Measurements from ENCODE around the gene TPBGL. TPM values are rescaled to one million over a fixed set of nuclear protein-coding genes. Genes with fewer than 3 reads are reported as not detected.

The TPBGL gene
- total RNA-seq, 1 donor from 2014 or later, result 0.20 TPM

DNA sequence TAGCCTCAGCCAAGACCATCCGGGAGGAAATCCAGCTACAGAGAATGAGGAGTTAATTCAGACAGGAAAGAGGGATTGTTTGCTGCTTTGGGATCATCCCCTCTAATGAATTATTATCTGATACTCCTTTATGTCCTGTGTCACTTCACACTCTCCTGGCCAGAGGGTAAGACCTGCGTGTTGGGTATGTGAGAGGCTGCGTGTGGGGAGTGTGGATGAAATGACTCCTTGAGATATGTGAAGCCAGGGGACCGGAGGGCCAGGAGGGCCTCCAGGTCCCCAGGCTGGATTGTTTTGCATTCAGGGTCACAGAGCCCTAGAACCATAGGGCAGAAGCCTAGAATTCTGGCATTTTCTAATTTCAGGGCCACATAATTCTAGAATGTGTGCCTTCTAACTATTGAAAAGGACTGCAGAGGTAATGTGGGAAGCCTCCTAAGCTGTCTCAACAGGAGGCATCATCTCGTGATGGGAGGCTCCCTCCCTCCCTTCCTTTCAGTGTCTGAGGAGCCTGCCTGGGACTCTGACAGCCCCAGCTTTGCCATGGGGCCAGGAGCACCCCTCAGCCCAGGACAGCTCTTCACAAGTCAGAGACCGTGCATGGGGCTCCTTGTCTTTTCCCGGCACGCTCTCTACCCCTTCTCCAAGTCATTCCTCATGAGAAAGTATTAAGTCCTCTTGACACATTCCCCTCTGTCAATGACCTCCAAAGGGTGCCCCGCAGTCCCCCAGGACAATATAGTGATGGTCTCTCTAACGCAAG is 3.7 kb downstream of the TPBGL start:
- H3K27me3 Mint-ChIP-seq (ENCODE audit: low read depth, unreplicated experiment), result peaks cover 60% of the 10 kb centered on the region
- no peak for TF ChIP-seq EZH2 (IDR thresholded peaks at IDR 0.05; ENCODE audit: insufficient read depth, low read length)
- TF ChIP-seq, protein P1, sequence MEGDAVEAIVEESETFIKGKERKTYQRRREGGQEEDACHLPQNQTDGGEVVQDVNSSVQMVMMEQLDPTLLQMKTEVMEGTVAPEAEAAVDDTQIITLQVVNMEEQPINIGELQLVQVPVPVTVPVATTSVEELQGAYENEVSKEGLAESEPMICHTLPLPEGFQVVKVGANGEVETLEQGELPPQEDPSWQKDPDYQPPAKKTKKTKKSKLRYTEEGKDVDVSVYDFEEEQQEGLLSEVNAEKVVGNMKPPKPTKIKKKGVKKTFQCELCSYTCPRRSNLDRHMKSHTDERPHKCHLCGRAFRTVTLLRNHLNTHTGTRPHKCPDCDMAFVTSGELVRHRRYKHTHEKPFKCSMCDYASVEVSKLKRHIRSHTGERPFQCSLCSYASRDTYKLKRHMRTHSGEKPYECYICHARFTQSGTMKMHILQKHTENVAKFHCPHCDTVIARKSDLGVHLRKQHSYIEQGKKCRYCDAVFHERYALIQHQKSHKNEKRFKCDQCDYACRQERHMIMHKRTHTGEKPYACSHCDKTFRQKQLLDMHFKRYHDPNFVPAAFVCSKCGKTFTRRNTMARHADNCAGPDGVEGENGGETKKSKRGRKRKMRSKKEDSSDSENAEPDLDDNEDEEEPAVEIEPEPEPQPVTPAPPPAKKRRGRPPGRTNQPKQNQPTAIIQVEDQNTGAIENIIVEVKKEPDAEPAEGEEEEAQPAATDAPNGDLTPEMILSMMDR (IDR thresholded peaks at IDR 0.05; ENCODE audit: insufficient read depth, low read depth, low read length), result no peak
- H3K27ac ChIP-seq (ENCODE audit: low read depth, low read length), result no peak overlapping the region
- FAIRE-seq (no peak), DNase-seq (ENCODE audit: low read depth) (no peak)
- H3K9me3 ChIP-seq (ENCODE audit: insufficient read depth, low read depth, low read length), result no peaks in the 10 kb centered on the region
- H3K27me3 ChIP-seq (ENCODE audit: insufficient read depth, low read length), result peaks cover 48% of the 10 kb centered on the region
- H2AFZ ChIP-seq (ENCODE audit: low read depth, low read length), result no peak overlapping the region
- no peak overlapping the region for H3K4me3 Mint-ChIP-seq (ENCODE audit: unreplicated experiment)
- no peak overlapping the region for H3K27ac Mint-ChIP-seq (ENCODE audit: unreplicated experiment)
- peaks cover 3% of the 10 kb centered on the region for H3K4me1 ChIP-seq (ENCODE audit: insufficient read depth, low read length)
- no peaks in the 10 kb centered on the region for H3K4me1 Mint-ChIP-seq (ENCODE audit: low read depth, unreplicated experiment)
- no peaks in the 10 kb centered on the region for H3K9me3 Mint-ChIP-seq (ENCODE audit: unreplicated experiment)
- H3K4me2 ChIP-seq (ENCODE audit: low read length), result no peak overlapping the region
- no peaks in the 10 kb centered on the region for H3K79me2 ChIP-seq (ENCODE audit: insufficient read depth, low read length)
- H3K36me3 ChIP-seq (ENCODE audit: insufficient read depth, low read length), result no peaks in the 10 kb centered on the region
- H3K9ac ChIP-seq (ENCODE audit: low read length), result no peak overlapping the region
- H3K4me3 ChIP-seq (ENCODE audit: insufficient read depth, low read depth, low read length), result no peak overlapping the region
- no peaks in the 10 kb centered on the region for H4K20me1 ChIP-seq (ENCODE audit: insufficient read depth, low read length)
- H3K36me3 Mint-ChIP-seq (ENCODE audit: low read depth, unreplicated experiment), result no peaks in the 10 kb centered on the region

DNA sequence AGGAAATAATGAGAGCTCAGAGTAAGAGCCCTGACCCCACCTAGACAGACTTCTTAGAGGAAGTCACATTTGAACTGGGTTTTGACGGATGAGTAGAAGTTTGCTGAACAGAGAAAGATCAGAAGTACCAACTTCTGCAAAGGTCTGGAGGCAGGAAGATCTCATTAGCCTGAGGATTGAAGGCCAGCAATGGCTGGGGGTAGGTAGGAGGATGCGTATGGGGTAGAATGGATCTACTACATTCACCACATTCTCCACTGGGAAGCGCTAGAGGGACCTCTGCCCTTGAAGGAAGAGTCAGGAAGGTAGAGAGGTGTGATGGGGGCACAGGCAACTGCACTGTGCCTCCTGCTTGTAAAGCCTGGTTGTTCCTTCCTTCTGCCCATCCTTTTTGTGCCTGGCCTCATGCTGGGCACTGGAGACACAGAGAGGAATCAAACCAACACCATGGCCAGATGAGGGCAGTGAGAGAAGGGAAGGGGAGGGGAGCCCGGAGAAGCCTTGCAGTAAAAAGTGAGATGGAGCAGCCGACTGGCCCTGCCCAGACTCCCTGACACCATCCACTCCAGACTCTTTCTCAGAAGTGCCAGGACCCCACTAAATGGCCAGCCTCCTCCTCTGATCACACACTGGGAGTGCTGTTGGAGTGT is 4.9 kb downstream of the TPBGL start:
- peak overlapping the region; percentile 36 for H3K4me3 Mint-ChIP-seq (ENCODE audit: unreplicated experiment)
- Histone ChIP-seq H2AFZ (ENCODE audit: low read depth, low read length) (no peak overlapping the region), H3K79me2 (ENCODE audit: insufficient read depth, low read length) (no peaks in the 10 kb centered on the region), H3K27me3 (ENCODE audit: insufficient read depth, low read length) (peaks cover 38% of the 10 kb centered on the region), H4K20me1 (ENCODE audit: insufficient read depth, low read length) (no peaks in the 10 kb centered on the region), H3K9ac (ENCODE audit: low read length) (no peak overlapping the region), H3K4me2 (ENCODE audit: low read length) (no peak overlapping the region), H3K36me3 (ENCODE audit: insufficient read depth, low read length) (no peaks in the 10 kb centered on the region), H3K4me3 (ENCODE audit: insufficient read depth, low read depth, low read length) (no peak overlapping the region), H3K27ac (ENCODE audit: low read depth, low read length) (no peak overlapping the region), H3K9me3 (ENCODE audit: insufficient read depth, low read depth, low read length) (no peaks in the 10 kb centered on the region), H3K4me1 (ENCODE audit: insufficient read depth, low read length) (peaks cover 3% of the 10 kb centered on the region)
- TF ChIP-seq EZH2 (IDR thresholded peaks at IDR 0.05; ENCODE audit: insufficient read depth, low read length), result no peak
- TF ChIP-seq, protein P1 (IDR thresholded peaks at IDR 0.05; ENCODE audit: insufficient read depth, low read depth, low read length), result no peak
- H3K36me3 Mint-ChIP-seq (ENCODE audit: low read depth, unreplicated experiment), result no peaks in the 10 kb centered on the region
- H3K9me3 Mint-ChIP-seq (ENCODE audit: unreplicated experiment), result no peaks in the 10 kb centered on the region
- no peak overlapping the region for H3K27ac Mint-ChIP-seq (ENCODE audit: unreplicated experiment)
- DNase-seq (ENCODE audit: low read depth) (no peak), FAIRE-seq (no peak)
- H3K27me3 Mint-ChIP-seq (ENCODE audit: low read depth, unreplicated experiment), result peaks cover 60% of the 10 kb centered on the region
- H3K4me1 Mint-ChIP-seq (ENCODE audit: low read depth, unreplicated experiment), result no peaks in the 10 kb centered on the region

Data from astrocyte (in vitro differentiated cells and primary cell).